ENCODE measurements around the gene RNF169. TPM values are rescaled to one million over a fixed set of nuclear protein-coding genes. Genes with fewer than 3 reads are reported as not detected.

RNF169 gene
- total and polyA plus RNA-seq, 2 of the 8 experiments (the other 6 are each of a cell fraction or from before 2014, with no cell fraction given), result 3.6 to 12.5 TPM

DNA sequence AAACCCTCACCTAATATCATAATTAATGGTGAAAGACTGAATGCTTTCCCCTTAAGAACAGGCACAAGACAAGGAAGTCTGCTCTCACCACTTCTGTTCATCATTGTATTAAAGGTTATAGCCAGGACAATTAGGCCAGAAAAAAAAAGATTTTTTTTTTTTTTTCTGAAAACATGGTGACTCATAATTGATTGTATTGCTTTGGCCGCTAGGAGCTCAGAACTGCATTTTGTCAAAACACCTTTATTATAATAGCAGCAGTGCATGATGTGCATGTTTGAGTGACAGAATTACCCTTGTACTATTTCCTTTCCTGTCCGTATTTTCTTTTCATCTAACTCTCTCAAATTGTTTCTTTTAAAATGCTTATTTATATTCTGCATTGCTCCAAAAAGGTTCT is 98.1 kb downstream of the RNF169 start:
- Histone ChIP-seq H3K27me3 (replicated peaks in 1 of 4; ENCODE audit: control insufficient read depth in 3 of 4, extremely low read depth in 1 of 4, insufficient read depth in 3 of 4, low read length in 3 of 4) (no peaks in the 10 kb centered on the region), H3K36me3 (ENCODE audit: control insufficient read depth in 2 of 4, insufficient read depth in 4 of 4, low read length in 3 of 4) (peaks cover 0 to 7% (median 3%) of the 10 kb centered on the region in 4 experiments; a peak in 4 of 8 replicates), H3K14ac (ENCODE audit: insufficient read length) (no peak overlapping the region), H2AK5ac (ENCODE audit: low read depth, low read length) (no peak overlapping the region), H3K4ac (replicated peaks; ENCODE audit: insufficient read length, low read depth, low read length) (no peak overlapping the region), H3K4me3 (ENCODE audit: extremely low read depth in 1 of 4, insufficient read depth in 2 of 4, low read depth in 3 of 4, low read length in 4 of 4) (no peak overlapping the region), H2BK5ac (ENCODE audit: low read depth, low read length) (no peak overlapping the region), H3K23me2 (ENCODE audit: low read depth, low read length) (no peaks in the 10 kb centered on the region), H3K27ac (ENCODE audit: low read depth, low read length) (no peak overlapping the region), H3K4me1 (replicated peaks in 1 of 4; ENCODE audit: control insufficient read depth in 3 of 4, insufficient read depth in 4 of 4, low read length in 3 of 4) (peaks cover 0 to 11% (median 6%) of the 10 kb centered on the region in 4 experiments; a peak in 4 of 7 replicates), H2BK20ac (ENCODE audit: low read length) (no peak overlapping the region), H3K79me2 (ENCODE audit: control insufficient read depth in 1 of 2, insufficient read depth in 2 of 2, low read length in 2 of 2) (no peaks in the 10 kb centered on the region), H3K56ac (replicated peaks; ENCODE audit: insufficient read length, low read depth, low read length) (no peak overlapping the region), H3K9me3 (ENCODE audit: insufficient read depth in 2 of 2, low read depth in 1 of 2, low read length in 1 of 2) (no peaks in the 10 kb centered on the region), H3K79me1 (ENCODE audit: low read depth, low read length) (no peaks in the 10 kb centered on the region; the same call in 1 of the 2 replicates), H3K23ac (ENCODE audit: insufficient read length) (no peak overlapping the region), H2BK12ac (ENCODE audit: low read depth, low read length) (no peak overlapping the region), H4K91ac (replicated peaks; ENCODE audit: insufficient read length, low read length) (no peak overlapping the region), H4K8ac (ENCODE audit: extremely low read depth, insufficient read depth, low read length) (no peak overlapping the region), H3K9ac (replicated peaks in 1 of 4; ENCODE audit: extremely low read depth in 1 of 4, low read depth in 3 of 4, low read length in 3 of 4) (no peak overlapping the region), H3K18ac (ENCODE audit: extremely low read depth, low read length) (no peak overlapping the region), H3K4me2 (ENCODE audit: insufficient read depth in 1 of 2, low read depth in 2 of 2, low read length in 2 of 2) (no peak overlapping the region), H4K20me1 (replicated peaks in 1 of 2; ENCODE audit: control insufficient read depth in 1 of 2, insufficient read depth in 2 of 2, low read length in 2 of 2) (no peaks in the 10 kb centered on the region), H2BK15ac (ENCODE audit: low read length) (no peak overlapping the region), H4K5ac (ENCODE audit: insufficient read length, low read depth, low read length) (no peak overlapping the region), H2AFZ (ENCODE audit: low read length) (no peak overlapping the region), H2BK120ac (replicated peaks; ENCODE audit: low read depth, low read length) (no peak overlapping the region)
- 78% methylated on average over 2 of the region's 2 CpGs; no CpG with 5 or more reads in 1 of the 2 experiments for WGBS, 2 experiments (ENCODE audit: extremely low coverage in 1 of 2, insufficient coverage in 1 of 2, insufficient read length in 1 of 2, insufficient replicate concordance in 2 of 2, low coverage in 1 of 2, low lambda C conversion rate in 2 of 2, missing lambda C conversion rate in 1 of 2)
- ChIA-PET POLR2A (ENCODE audit: partially characterized antibody) (no interaction called here), CTCF (ENCODE audit: partially characterized antibody) (interaction anchor here (0.6 kb wide), 1 partner anchor 245 kb away, joined by 3 read pairs; no protein-coding TSS in a partner anchor)
- DNase-seq (ENCODE audit: low read depth in 1 of 2, low spot score in 2 of 2), result no peak
- FAIRE-seq, result no peak
- TF ChIP-seq CEBPB (IDR thresholded peaks at IDR 0.05; ENCODE audit: low read depth, low read length), result no peak

Measured in H1 (cell line).